H1 (cell line): ENCODE data around the gene ZNF610. TPM values are rescaled to one million over a fixed set of nuclear protein-coding genes. Genes with fewer than 3 reads are reported as not detected.

Experiments
- CTCF ChIA-PET: fragments of 300-600 bp; sonication (Branson Sonifier 250); formaldehyde crosslinking; loops from one replicate; lab custom pipeline; 2021; ENCODE audit not compliant: partially characterized antibody; lab: Charles Lee
- POLR2A ChIA-PET: fragments of 300-600 bp; sonication (Branson Sonifier 250); formaldehyde crosslinking; loops from one replicate; lab custom pipeline; 2021; ENCODE audit warnings: inconsistent platforms; ENCODE audit not compliant: partially characterized antibody; lab: Charles Lee
- DNase-seq, 2 experiments: peaks; one replicate each; pipeline versions ENCODE4 v3.0.0 to v3.0.0-alpha.2; 2010 to 2022; ENCODE audit warnings: low spot score in 2 of 2, low read depth in 1 of 2, mixed read lengths in 1 of 2
- FAIRE-seq: peaks from 2 replicates; lab custom pipeline; 2011; peaks lifted over from hg19 to GRCh38; lab: Jason Lieb, UNC
- H2AFZ ChIP-seq: 2 replicates; pipeline ENCODE4 v1.8.1; 2012; ENCODE audit warnings: low read length, inconsistent platforms
- H2AK5ac ChIP-seq: 2 replicates; pipeline ENCODE4 v1.6.1; 2013; ENCODE audit warnings: low read depth, low read length
- H2BK120ac ChIP-seq: replicated peaks from 2 replicates; pipeline ENCODE3; 2013; ENCODE audit warnings: low read depth, low read length, inconsistent platforms
- H2BK12ac ChIP-seq: 2 replicates; pipeline ENCODE4 v1.6.1; 2013; ENCODE audit warnings: low read depth, low read length
- H2BK15ac ChIP-seq: 2 replicates; pipeline ENCODE4 v1.6.1; 2013; ENCODE audit warnings: low read length
- H2BK20ac ChIP-seq: 2 replicates; pipeline ENCODE4 v1.6.1; 2013; ENCODE audit warnings: low read length
- H2BK5ac ChIP-seq: 2 replicates; pipeline ENCODE4 v1.6.1; 2013; ENCODE audit warnings: low read depth, low read length
- H3K14ac ChIP-seq: 2 replicates; pipeline ENCODE4 v1.6.1; 2013; ENCODE audit warnings: inconsistent platforms; ENCODE audit not compliant: insufficient read length
- H3K18ac ChIP-seq: 2 replicates; pipeline ENCODE4 v1.6.1; 2013; ENCODE audit warnings: low read length; ENCODE audit errors: extremely low read depth
- H3K23ac ChIP-seq: 2 replicates; pipeline ENCODE4 v1.6.1; 2013; ENCODE audit warnings: inconsistent platforms; ENCODE audit not compliant: insufficient read length
- H3K23me2 ChIP-seq: 2 replicates; pipeline ENCODE4 v1.6.1; 2013; ENCODE audit warnings: low read depth, low read length
- H3K27ac ChIP-seq: 2 replicates; pipeline ENCODE4 v1.6.1; 2011; ENCODE audit warnings: low read depth, low read length, inconsistent platforms
- H3K27me3 ChIP-seq, 4 experiments: replicated peaks in 1 of 4; 1 replicate in 1 of 4; 2 replicates in 3 of 4; pipeline versions ENCODE4 v1.6.1 to v1.8.1; 2011 to 2013; ENCODE audit warnings: low read length in 3 of 4, mild to moderate bottlenecking in 3 of 4, inconsistent platforms in 2 of 4, mixed read lengths in 2 of 4, moderate library complexity in 1 of 4; ENCODE audit not compliant: control insufficient read depth in 3 of 4, insufficient read depth in 3 of 4; ENCODE audit errors: extremely low read depth in 1 of 4
- H3K36me3 ChIP-seq, 4 experiments: 2 replicates each; pipeline versions ENCODE4 v1.6.1 to v1.8.1; 2011 to 2013; ENCODE audit warnings: mild to moderate bottlenecking in 4 of 4, low read length in 3 of 4, moderate library complexity in 2 of 4, control low read depth in 1 of 4, inconsistent platforms in 1 of 4; ENCODE audit not compliant: insufficient read depth in 4 of 4, control insufficient read depth in 2 of 4
- H3K4ac ChIP-seq: replicated peaks from 2 replicates; pipeline ENCODE3; 2013; ENCODE audit warnings: low read length, low read depth, mixed read lengths, inconsistent platforms; ENCODE audit not compliant: insufficient read length
- H3K4me1 ChIP-seq, 4 experiments: replicated peaks in 1 of 4; 1 replicate in 1 of 4; 2 replicates in 3 of 4; pipeline versions ENCODE4 v1.6.1 to v1.8.1; 2011 to 2013; ENCODE audit warnings: low read length in 3 of 4, inconsistent platforms in 2 of 4, mixed read lengths in 1 of 4; ENCODE audit not compliant: insufficient read depth in 4 of 4, control insufficient read depth in 3 of 4
- H3K4me2 ChIP-seq, 2 experiments: 2 replicates each; pipeline versions ENCODE4 v1.6.1 to v1.8.1; 2011 to 2013; ENCODE audit warnings: low read depth in 2 of 2, low read length in 2 of 2, control low read depth in 1 of 2, inconsistent platforms in 1 of 2, mild to moderate bottlenecking in 1 of 2; ENCODE audit not compliant: insufficient read depth in 1 of 2
- H3K4me3 ChIP-seq, 4 experiments: fragments of 200-600, 300-600 bp in 1 of 4; sonication (generic), shearing (Covaris generic), sonication (Bioruptor Twin) in 1 of 4; 2 replicates each; pipeline versions ENCODE4 v1.5.1 to v1.8.1; 2011 to 2016; ENCODE audit warnings: low read length in 4 of 4, low read depth in 3 of 4, control low read depth in 2 of 4, inconsistent platforms in 2 of 4, mild to moderate bottlenecking in 2 of 4, mixed read lengths in 1 of 4, moderate library complexity in 1 of 4; ENCODE audit not compliant: insufficient read depth in 2 of 4; ENCODE audit errors: extremely low read depth in 1 of 4
- H3K56ac ChIP-seq: replicated peaks from 2 replicates; pipeline ENCODE3; 2013; ENCODE audit warnings: low read depth, mild to moderate bottlenecking, mixed read lengths, low read length, inconsistent platforms; ENCODE audit not compliant: insufficient read length
- H3K79me1 ChIP-seq: 2 replicates; pipeline ENCODE4 v1.6.1; 2013; ENCODE audit warnings: low read depth, low read length, control low read depth
- H3K79me2 ChIP-seq, 2 experiments: 2 replicates each; pipeline versions ENCODE4 v1.6.1 to v1.8.1; 2012 to 2013; ENCODE audit warnings: low read length in 2 of 2, mild to moderate bottlenecking in 2 of 2, inconsistent platforms in 1 of 2; ENCODE audit not compliant: insufficient read depth in 2 of 2, control insufficient read depth in 1 of 2
- H3K9ac ChIP-seq, 4 experiments: replicated peaks in 1 of 4; 1 replicate in 1 of 4; 2 replicates in 3 of 4; pipeline versions ENCODE4 v1.6.1 to v1.8.1; 2011 to 2013; ENCODE audit warnings: low read depth in 3 of 4, low read length in 3 of 4, control low read depth in 2 of 4, mild to moderate bottlenecking in 2 of 4, moderate library complexity in 2 of 4, inconsistent platforms in 1 of 4; ENCODE audit errors: extremely low read depth in 1 of 4
- H3K9me3 ChIP-seq, 2 experiments: 2 replicates each; pipeline versions ENCODE4 v1.6.1 to v1.8.1; 2012 to 2013; ENCODE audit warnings: mild to moderate bottlenecking in 2 of 2, moderate library complexity in 2 of 2, control low read depth in 1 of 2, inconsistent platforms in 1 of 2, low read depth in 1 of 2, low read length in 1 of 2, mixed read lengths in 1 of 2; ENCODE audit not compliant: insufficient read depth in 2 of 2
- H4K20me1 ChIP-seq, 2 experiments: replicated peaks in 1 of 2; 2 replicates each; pipeline versions ENCODE3 to v1.8.1; 2011 to 2013; ENCODE audit warnings: inconsistent platforms in 2 of 2, low read length in 2 of 2, mild to moderate bottlenecking in 1 of 2; ENCODE audit not compliant: insufficient read depth in 2 of 2, control insufficient read depth in 1 of 2
- H4K5ac ChIP-seq: 2 replicates; pipeline ENCODE4 v1.6.1; 2013; ENCODE audit warnings: low read length, low read depth, mixed read lengths, inconsistent platforms; ENCODE audit not compliant: insufficient read length
- H4K8ac ChIP-seq: 2 replicates; pipeline ENCODE4 v1.8.0; 2013; ENCODE audit warnings: mild to moderate bottlenecking, moderate library complexity, low read length, inconsistent platforms; ENCODE audit not compliant: insufficient read depth; ENCODE audit errors: extremely low read depth
- H4K91ac ChIP-seq: replicated peaks from 2 replicates; pipeline ENCODE3; 2013; ENCODE audit warnings: low read length, mixed read lengths, inconsistent platforms; ENCODE audit not compliant: insufficient read length
- BACH1 ChIP-seq: IDR thresholded peaks from 2 replicates; pipeline ENCODE4 v1.6.1; 2012; ENCODE audit warnings: low read length, improper control_type of control experiment
- CBX5 ChIP-seq: fragments of 300-800, 300-1000 bp; sonication (generic); IDR thresholded peaks from 2 replicates; pipeline ENCODE4 v1.7.1; 2016; ENCODE audit warnings: antibody characterized with exemption, low read length, low read depth
- CHD2 ChIP-seq: IDR thresholded peaks from 2 replicates; pipeline ENCODE4 v1.6.1; 2012; ENCODE audit warnings: low read length, improper control_type of control experiment
- E2F6 ChIP-seq: IDR thresholded peaks from 2 replicates; pipeline ENCODE4 v1.6.1; 2012; ENCODE audit warnings: inconsistent platforms
- KDM4A ChIP-seq: IDR thresholded peaks from one replicate; pipeline ENCODE4 v1.7.1; 2012; ENCODE audit warnings: low read depth, mild to moderate bottlenecking, moderate library complexity, low read length, inconsistent platforms; ENCODE audit not compliant: severe bottlenecking
- KDM5A ChIP-seq: fragments of 200-600 bp; IDR thresholded peaks from 2 replicates; pipeline ENCODE4 v1.7.1; 2012; ENCODE audit warnings: mild to moderate bottlenecking, low read length, inconsistent platforms, mixed read lengths
- RBBP5 ChIP-seq: IDR thresholded peaks from 2 replicates; pipeline ENCODE4 v1.7.1; 2012; ENCODE audit warnings: low read depth, mild to moderate bottlenecking, inconsistent platforms, low read length, moderate library complexity, borderline replicate concordance
- SIN3A ChIP-seq, 2 experiments: IDR thresholded peaks in 1 of 2; conservative IDR thresholded peaks in 1 of 2; 2 replicates each; pipeline ENCODE4 v1.6.1; 2011 to 2012; ENCODE audit warnings: low read length in 2 of 2, improper control_type of control experiment in 1 of 2, low read depth in 1 of 2, mild to moderate bottlenecking in 1 of 2
- WGBS, 2 experiments: shearing (Covaris generic) in 1 of 2; methylation state at CpG; one replicate each; pipeline versions ENCODE4 v1.1.6 to v1.1.7; 2013 to 2015; ENCODE audit warnings: low lambda C conversion rate in 2 of 2, mixed read lengths in 2 of 2, inconsistent platforms in 1 of 2, low coverage in 1 of 2, missing lambda C conversion rate in 1 of 2; ENCODE audit not compliant: insufficient replicate concordance in 2 of 2, insufficient coverage in 1 of 2, insufficient read length in 1 of 2; ENCODE audit errors: extremely low coverage in 1 of 2, missing lambda C conversion rate in 1 of 2; 5-methylcytosine and 5-hydroxymethylcytosine counted together
- polyA plus RNA-seq, 7 experiments: library from polyadenylated mRNA; depleted of rRNA in 3 of 7; stranded (reverse) in 5 of 7; unstranded in 2 of 7; fragments of >200 nt in 5 of 7; fragments of 200-250 nt in 2 of 7; gene quantifications; 1 replicate in 5 of 7; 2 replicates in 1 of 7; 4 replicates in 1 of 7; pipeline versions ENCODE4 v1.2.1 to v1.2.3, GENCODE V29; 2011 to 2013; ENCODE audit warnings: missing spikeins in 2 of 7, mixed read lengths in 2 of 7
- total RNA-seq: library from RNA; stranded (reverse); fragmentation: NEBNext Ultra II Directional; extraction: Animal tissue kit (Norgen Biotek cat#: 25700); gene quantifications from 2 replicates; pipeline ENCODE4 v1.2.1, GENCODE V29; 2021
- TF ChIP-seq, protein P1 (sequence below): IDR thresholded peaks from 2 replicates; pipeline ENCODE4 v1.6.1; 2011; ENCODE audit warnings: low read depth, mild to moderate bottlenecking, low read length; ENCODE audit not compliant: insufficient read depth

Gene ZNF610
- total and polyA plus RNA-seq, 2 of the 8 experiments (the other 6 are each of a cell fraction or from before 2014, with no cell fraction given) = 2.4 to 5.4 TPM

- Histone ChIP-seq H3K27ac (peak within 1 kb of the TSS; percentile 91), H3K9me3 (peaks cover 24 to 35% of the 10 kb centered on the region in 2 experiments), H4K20me1 (no peaks in the 10 kb centered on the region), H2BK15ac (no peak within 1 kb of the TSS), H4K91ac (peak within 1 kb of the TSS; percentile 47), H4K8ac (peak within 1 kb of the TSS; percentile 92), H3K4me3 (peak within 1 kb of the TSS; percentile 88 to 96 (median 91)), H3K79me1 (peaks cover 2% of the 10 kb centered on the region; the same call in 1 of the 2 replicates), H3K79me2 (peaks cover 0 to 16% of the 10 kb centered on the region in 2 experiments; a peak in 3 of 4 replicates), H2BK5ac (peak within 1 kb of the TSS; percentile 95), H3K4ac (peak within 1 kb of the TSS; percentile 41), H3K9ac (peak within 1 kb of the TSS; percentile 82 to 98 (median 94)), H3K18ac (peak within 1 kb of the TSS; percentile 83), H3K4me1 (no peaks in the 10 kb centered on the region), H3K4me2 (peak within 1 kb of the TSS; percentile 79 to 88), H2AK5ac (no peak within 1 kb of the TSS; the same call in 1 of the 2 replicates), H3K36me3 (peaks cover 2 to 44% (median 24%) of the 10 kb centered on the region in 4 experiments; a peak in 7 of 8 replicates), H2BK120ac (peak within 1 kb of the TSS; percentile 38), H3K14ac (no peak within 1 kb of the TSS), H2BK20ac (no peak within 1 kb of the TSS), H3K23me2 (peaks cover 5% of the 10 kb centered on the region; the same call in 1 of the 2 replicates), H2BK12ac (peak within 1 kb of the TSS; percentile 21; the same call in 1 of the 2 replicates), H3K27me3 (no peaks in the 10 kb centered on the region), H2AFZ (peak within 1 kb of the TSS; percentile 72), H4K5ac (peak within 1 kb of the TSS; percentile 72), H3K23ac (no peak within 1 kb of the TSS), H3K56ac (peak within 1 kb of the TSS; percentile 93)
- ChIA-PET POLR2A (interaction anchor here (0.7 to 1.4 kb wide), 13 partner anchors 9 to 290 kb away, joined by 3 to 7 read pairs (median 4); partner anchors contain the start of genes ZNF578 and ZNF766), CTCF (interaction anchor here (0.8 to 1.3 kb wide), 3 partner anchors 14 to 95 kb away, joined by 3 to 5 read pairs (median 4); no protein-coding TSS in a partner anchor)
- DNase-seq (peak; percentile 69 to 71), FAIRE-seq (no peak)
- WGBS, 2 experiments = 9% methylated on average over 49 of the region's 52 CpGs; no CpG with 5 or more reads in 1 of the 2 experiments
- no peak for TF ChIP-seq CHD2
- TF ChIP-seq BACH1 = no peak
- peak; percentile 43 to 75; a peak in 1 of 4 replicates for TF ChIP-seq SIN3A (conservative IDR thresholded peaks at IDR 0.05 in 1 of 2, IDR thresholded peaks at IDR 0.05 in 1 of 2; ENCODE audit: low read depth in 1 of 2, low read length in 2 of 2)
- TF ChIP-seq RBBP5 = no peak
- TF ChIP-seq, protein P1, sequence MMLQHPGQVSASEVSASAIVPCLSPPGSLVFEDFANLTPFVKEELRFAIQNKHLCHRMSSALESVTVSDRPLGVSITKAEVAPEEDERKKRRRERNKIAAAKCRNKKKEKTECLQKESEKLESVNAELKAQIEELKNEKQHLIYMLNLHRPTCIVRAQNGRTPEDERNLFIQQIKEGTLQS = no peak
- TF ChIP-seq KDM4A = peak; percentile 82
- TF ChIP-seq E2F6 = peak; percentile 90
- no peak for TF ChIP-seq CBX5
- TF ChIP-seq KDM5A = no peak
Measured at GRCh38 chr19:52369559-52370340, 33.7 kb downstream of the ZNF610 start, which contains the start of gene ZNF880. TSS of gene ZNF880 (plus strand) at chr19:52369923. CDS start at chr19:52369966, 43 bp downstream.
